ENCODE results near the gene ECSCR. TPM values are rescaled to one million over a fixed set of nuclear protein-coding genes. Genes with fewer than 3 reads are reported as not detected.

ECSCR gene
- total RNA-seq, 1 donor from 2014 or later = 37.1 TPM

- H3K27ac ChIP-seq = peak within 1 kb of the TSS; percentile 97
- no peaks in the 10 kb centered on the region for H3K27me3 ChIP-seq
- H3K4me3 ChIP-seq = peak within 1 kb of the TSS; percentile 81 to 92
- no peaks in the 10 kb centered on the region for H3K9me3 ChIP-seq
- no peak for DNase-seq (ENCODE audit: extremely low spot score in 2 of 2)
- peaks cover 0 to 5% of the 10 kb centered on the region in 2 donors for H3K36me3 ChIP-seq
- intact Hi-C loops (cut with DNase I) = loop anchor here (5.0 kb wide), 1 partner anchor 33 kb away; the partner anchor contains the start of gene SMIM33
- peaks cover 14% of the 10 kb centered on the region for H3K4me1 ChIP-seq
- TF ChIP-seq CTCF (IDR thresholded peaks at IDR 0.05) = no peak
- peak; percentile 92 for TF ChIP-seq POLR2AphosphoS5 (IDR thresholded peaks at IDR 0.05; ENCODE audit: insufficient read depth in 1 of 2, low read depth in 1 of 2)
Observed at GRCh38 chr5:139439013-139439903, 23.3 kb downstream of the ECSCR start, which contains the start of gene DNAJC18. DNAJC18 (minus strand) TSS chr5:139439525; CDS start chr5:139439445, 80 bp downstream.

- Histone ChIP-seq H3K4me3 (peak overlapping the region; percentile 81 to 92), H3K4me1 (peaks cover 14% of the 10 kb centered on the region), H3K27me3 (no peaks in the 10 kb centered on the region), H3K27ac (peak overlapping the region; percentile 97), H3K36me3 (peaks cover 0 to 11% of the 10 kb centered on the region in 2 donors), H3K9me3 (no peaks in the 10 kb centered on the region)
- no peak for DNase-seq (ENCODE audit: extremely low spot score in 2 of 2)
- intact Hi-C loops (cut with DNase I) = loop anchor here (5.0 kb wide), 1 partner anchor 34 kb away; the partner anchor contains the start of gene SMIM33
- TF ChIP-seq POLR2A (IDR thresholded peaks at IDR 0.05) = no peak
- no peak for TF ChIP-seq POLR2AphosphoS5 (IDR thresholded peaks at IDR 0.05; ENCODE audit: insufficient read depth in 1 of 2, low read depth in 1 of 2)
- TF ChIP-seq CTCF (IDR thresholded peaks at IDR 0.05) = no peak
Observed at GRCh38 chr5:139438707-139439012, 23.9 kb downstream of the ECSCR start.

GRCh38 chr5:139435676-139436075 is 26.9 kb downstream of the ECSCR start:
- peaks cover 0 to 11% of the 10 kb centered on the region in 2 donors for H3K36me3 ChIP-seq
- no peaks in the 10 kb centered on the region for H3K9me3 ChIP-seq

GRCh38 chr5:139431706-139432105 is 30.8 kb downstream of the ECSCR start:
- peaks cover 0 to 22% of the 10 kb centered on the region in 2 donors for H3K36me3 ChIP-seq
- TF ChIP-seq CTCF (IDR thresholded peaks at IDR 0.05) = no peak
- no peak for TF ChIP-seq POLR2A (IDR thresholded peaks at IDR 0.05)
- no peak for TF ChIP-seq POLR2AphosphoS5 (IDR thresholded peaks at IDR 0.05; ENCODE audit: insufficient read depth in 1 of 2, low read depth in 1 of 2)
- no peaks in the 10 kb centered on the region for H3K4me1 ChIP-seq
- H3K27me3 ChIP-seq = no peaks in the 10 kb centered on the region
- no peak for DNase-seq (ENCODE audit: extremely low spot score in 2 of 2)
- H3K9me3 ChIP-seq = no peaks in the 10 kb centered on the region
- H3K27ac ChIP-seq = no peak overlapping the region
- no peak overlapping the region for H3K4me3 ChIP-seq
- intact Hi-C loops (cut with DNase I) = no loop called here

More at GRCh38 chr5:139435676-139436075, 26.9 kb downstream of the ECSCR start:
- Histone ChIP-seq H3K27ac (no peak overlapping the region), H3K4me3 (no peak overlapping the region), H3K27me3 (no peaks in the 10 kb centered on the region), H3K4me1 (peaks cover 14% of the 10 kb centered on the region)
- intact Hi-C loops (cut with DNase I) = loop anchor here (5.0 kb wide), 1 partner anchor 37 kb away; the partner anchor contains the start of gene SMIM33
- no peak for DNase-seq (ENCODE audit: extremely low spot score in 2 of 2)
- TF ChIP-seq POLR2AphosphoS5 (IDR thresholded peaks at IDR 0.05; ENCODE audit: insufficient read depth in 1 of 2, low read depth in 1 of 2) (no peak), POLR2A (IDR thresholded peaks at IDR 0.05) (no peak), CTCF (IDR thresholded peaks at IDR 0.05) (no peak)

GRCh38 chr5:139430015-139430414 is 32.5 kb downstream of the ECSCR start:
- H3K4me1 ChIP-seq = no peaks in the 10 kb centered on the region
- no peak overlapping the region for H3K4me3 ChIP-seq
- intact Hi-C loops (cut with DNase I) = no loop called here
- H3K27ac ChIP-seq = no peak overlapping the region
- H3K36me3 ChIP-seq = peaks cover 0 to 33% of the 10 kb centered on the region in 2 donors
- H3K9me3 ChIP-seq = no peaks in the 10 kb centered on the region
- TF ChIP-seq POLR2A (IDR thresholded peaks at IDR 0.05) (no peak), CTCF (IDR thresholded peaks at IDR 0.05) (no peak), POLR2AphosphoS5 (IDR thresholded peaks at IDR 0.05; ENCODE audit: insufficient read depth in 1 of 2, low read depth in 1 of 2) (no peak)
- DNase-seq (ENCODE audit: extremely low spot score in 2 of 2) = no peak
- no peaks in the 10 kb centered on the region for H3K27me3 ChIP-seq

All from vagina (tissue), 2 donors.